ENCODE data around the gene TVP23A. TPM values are rescaled to one million over a fixed set of nuclear protein-coding genes. Genes with fewer than 3 reads are reported as not detected.
"Not testable (repeated sequence)": the region's sequence is repeated elsewhere in the genome, so short reads cannot be mapped to it uniquely, and the experiment has no call there.

TVP23A gene
- polyA plus RNA-seq, 1 donor = 4.5 TPM

GRCh38 chr16:10750793-10751192, 67.8 kb downstream of the TVP23A start:
- DNase-seq = no peak

GRCh38 chr16:10745841-10746240, 72.8 kb downstream of the TVP23A start:
- peak; percentile 86 for DNase-seq

- DNase-seq = no peak
Measured at GRCh38 chr16:10744370-10745030, 74.1 kb downstream of the TVP23A start.

- DNase-seq = peak; percentile 99
Measured at GRCh38 chr16:10743610-10744369, 74.8 kb downstream of the TVP23A start, which contains the start of gene NUBP1. Gene NUBP1 (plus strand): TSS chr16:10743842. CDS start chr16:10743864, 22 bp downstream.

GRCh38 chr16:10743227-10743609, 75.4 kb downstream of the TVP23A start:
- DNase-seq = no peak

- DNase-seq = no peak
Measured at GRCh38 chr16:10741844-10742243, 76.8 kb downstream of the TVP23A start.

GRCh38 chr16:10741249-10741648, 77.3 kb downstream of the TVP23A start:
- DNase-seq = not testable (repeated sequence)

GRCh38 chr16:10740845-10741208, 77.8 kb downstream of the TVP23A start:
- no peak for DNase-seq

GRCh38 chr16:10740000-10740844, 78.4 kb downstream of the TVP23A start:
- DNase-seq = no peak

- DNase-seq = no peak
Measured at GRCh38 chr16:10738231-10739077, 80.1 kb downstream of the TVP23A start.

- DNase-seq = peak; percentile 79
Measured at GRCh38 chr16:10737068-10737625, 81.4 kb downstream of the TVP23A start.

GRCh38 chr16:10731790-10732189, 86.8 kb downstream of the TVP23A start:
- no peak for DNase-seq

- DNase-seq = no peak
Measured at GRCh38 chr16:10729104-10730048, 89.2 kb downstream of the TVP23A start.

- DNase-seq = peak; percentile 53
Measured at GRCh38 chr16:10728003-10728887, 90.3 kb downstream of the TVP23A start.

Other genes starting within 250 kb of the TVP23A start
- 21.2 TPM for gene EMP2, start 238.2 kb downstream of the TVP23A start, polyA plus RNA-seq (ENCODE audit: insufficient read length)
- gene TEKT5, start 123.9 kb downstream of the TVP23A start, polyA plus RNA-seq (ENCODE audit: insufficient read length) = not detected
- gene NUBP1, start 75.0 kb downstream of the TVP23A start, polyA plus RNA-seq (ENCODE audit: insufficient read length) = 31.3 TPM
- 4.4 TPM for gene CIITA, start 58.4 kb upstream of the TVP23A start, polyA plus RNA-seq (ENCODE audit: insufficient read length)
- 42.6 TPM for gene DEXI, start 123.7 kb upstream of the TVP23A start, polyA plus RNA-seq (ENCODE audit: insufficient read length)
- 27.0 TPM for gene CLEC16A, start 125.8 kb upstream of the TVP23A start, polyA plus RNA-seq (ENCODE audit: insufficient read length)

All from left kidney (tissue), 2 donors.